ENCODE results near the gene MEF2C.

MEF2C gene

GRCh38 chr5:88718736-88719135 is 164.2 kb downstream of the MEF2C start:
- DNase-seq (ENCODE audit: low read depth in 2 of 2): no peak

- DNase-seq (ENCODE audit: low read depth in 2 of 2): no peak
Observed at GRCh38 chr5:88716101-88716500, 166.9 kb downstream of the MEF2C start.

GRCh38 chr5:88715503-88715902 is 167.5 kb downstream of the MEF2C start:
- DNase-seq (ENCODE audit: low read depth in 2 of 2): no peak

GRCh38 chr5:88713818-88714217 is 169.2 kb downstream of the MEF2C start:
- no peak for DNase-seq (ENCODE audit: low read depth in 2 of 2)

- no peak for DNase-seq (ENCODE audit: low read depth in 2 of 2)
Observed at GRCh38 chr5:88708682-88709398, 174.1 kb downstream of the MEF2C start.

- no peak for DNase-seq (ENCODE audit: low read depth in 2 of 2)
Observed at GRCh38 chr5:88708021-88708420, 175.0 kb downstream of the MEF2C start.

GRCh38 chr5:88707216-88707965 is 175.6 kb downstream of the MEF2C start:
- DNase-seq (ENCODE audit: low read depth in 2 of 2): no peak

GRCh38 chr5:88702332-88702731 is 180.7 kb downstream of the MEF2C start:
- DNase-seq (ENCODE audit: low read depth in 2 of 2): no peak

- no peak for DNase-seq (ENCODE audit: low read depth in 2 of 2)
Observed at GRCh38 chr5:88700121-88700520, 182.9 kb downstream of the MEF2C start.

GRCh38 chr5:88698290-88698689 is 184.7 kb downstream of the MEF2C start:
- no peak for DNase-seq (ENCODE audit: low read depth in 2 of 2)

- DNase-seq (ENCODE audit: low read depth in 2 of 2): no peak
Observed at GRCh38 chr5:88696466-88696865, 186.5 kb downstream of the MEF2C start.

- no peak for DNase-seq (ENCODE audit: low read depth in 2 of 2)
Observed at GRCh38 chr5:88695931-88696330, 187.1 kb downstream of the MEF2C start.

GRCh38 chr5:88695232-88695631 is 187.8 kb downstream of the MEF2C start:
- no peak for DNase-seq (ENCODE audit: low read depth in 2 of 2)

GRCh38 chr5:88694023-88694679 is 188.8 kb downstream of the MEF2C start:
- DNase-seq (ENCODE audit: low read depth in 2 of 2): no peak

GRCh38 chr5:88693071-88693932 is 189.7 kb downstream of the MEF2C start:
- DNase-seq (ENCODE audit: low read depth in 2 of 2): no peak

- DNase-seq (ENCODE audit: low read depth in 2 of 2): no peak
Observed at GRCh38 chr5:88691945-88692868, 190.8 kb downstream of the MEF2C start.

- no peak for DNase-seq (ENCODE audit: low read depth in 2 of 2)
Observed at GRCh38 chr5:88691230-88691582, 191.8 kb downstream of the MEF2C start.

- peak; percentile 13 to 27 for DNase-seq (ENCODE audit: low read depth in 2 of 2)
Observed at GRCh38 chr5:88690409-88691229, 192.4 kb downstream of the MEF2C start.

- DNase-seq (ENCODE audit: low read depth in 2 of 2): no peak
Observed at GRCh38 chr5:88689668-88690408, 193.1 kb downstream of the MEF2C start.
